MM.1S (cell line): ENCODE measurements around the gene KCNG2.

Experiments
- DNase-seq: peaks from one replicate; pipeline ENCODE4 v3.0.0-alpha.2; 2015
- H2AFZ ChIP-seq: fragments of 300-600 bp; sonication (generic); 2 replicates; pipeline ENCODE4 v1.6.0; 2016; ENCODE audit warnings: antibody characterized with exemption, low read length
- H3F3A ChIP-seq: fragments of 300-600 bp; sonication (generic); 2 replicates; pipeline ENCODE4 v1.6.1; 2016; ENCODE audit warnings: mild to moderate bottlenecking, antibody characterized with exemption, low read length, moderate library complexity, mixed read lengths; ENCODE audit not compliant: insufficient read depth
- H3K27ac ChIP-seq: fragments of 300-600 bp; sonication (generic); 2 replicates; pipeline ENCODE4 v1.5.1; 2016; ENCODE audit warnings: mild to moderate bottlenecking, low read length
- H3K27me3 ChIP-seq: fragments of 300-600 bp; sonication (generic); replicated peaks from 2 replicates; pipeline ENCODE4 v1.6.0; 2016; ENCODE audit warnings: low read length; ENCODE audit not compliant: insufficient read depth
- H3K36me3 ChIP-seq: fragments of 300-600 bp; sonication (generic); replicated peaks from 2 replicates; pipeline ENCODE4 v1.6.1; 2016; ENCODE audit warnings: mild to moderate bottlenecking, low read length, mixed read lengths; ENCODE audit not compliant: insufficient read depth
- H3K4me1 ChIP-seq: fragments of 300-600 bp; sonication (generic); 2 replicates; pipeline ENCODE4 v1.6.1; 2016; ENCODE audit warnings: low read length, mixed read lengths
- H3K4me2 ChIP-seq: fragments of 300-600 bp; sonication (generic); 2 replicates; pipeline ENCODE4 v1.6.0; 2016; ENCODE audit warnings: low read depth, low read length
- H3K4me3 ChIP-seq: fragments of 300-600 bp; sonication (generic); 2 replicates; pipeline ENCODE4 v1.5.1; 2016; ENCODE audit warnings: low read length, mixed read lengths
- H3K79me2 ChIP-seq: fragments of 300-600 bp; sonication (generic); 2 replicates; pipeline ENCODE4 v1.6.1; 2016; ENCODE audit warnings: mixed run types, low read length, mixed read lengths
- H3K9ac ChIP-seq: fragments of 300-600 bp; sonication (generic); 2 replicates; pipeline ENCODE4 v1.6.1; 2016; ENCODE audit warnings: low read length, mixed read lengths
- H3K9me2 ChIP-seq: fragments of 300-600 bp; sonication (generic); replicated peaks from 2 replicates; pipeline ENCODE4 v1.6.1; 2016; ENCODE audit warnings: mild to moderate bottlenecking, low read length, mixed read lengths; ENCODE audit not compliant: insufficient read depth
- H3K9me3 ChIP-seq: fragments of 300-600 bp; sonication (generic); replicated peaks from 2 replicates; pipeline ENCODE4 v1.6.1; 2016; ENCODE audit warnings: mild to moderate bottlenecking, low read length, mixed read lengths; ENCODE audit not compliant: insufficient read depth
- H4K20me1 ChIP-seq: fragments of 300-600 bp; sonication (generic); 2 replicates; pipeline ENCODE4 v1.6.1; 2016; ENCODE audit warnings: mild to moderate bottlenecking, low read length, moderate library complexity, mixed read lengths; ENCODE audit not compliant: insufficient read depth
- CTCF ChIP-seq: fragments of 300-600 bp; sonication (generic); IDR thresholded peaks from 2 replicates; pipeline ENCODE4 v1.5.1; 2016; ENCODE audit warnings: antibody characterized with exemption, low read length, mixed read lengths
- EZH2 ChIP-seq: fragments of 300-600 bp; sonication (generic); optimal IDR thresholded peaks from 2 replicates; pipeline ENCODE3; 2017; ENCODE audit warnings: low read depth, mild to moderate bottlenecking, antibody characterized with exemption, low read length, mixed read lengths
- EZH2phosphoT487 ChIP-seq: fragments of 300-600 bp; sonication (generic); IDR thresholded peaks from 2 replicates; pipeline ENCODE4 v1.6.1; 2018; ENCODE audit warnings: antibody characterized with exemption, low read length

KCNG2 gene

GRCh38 chr18:79805926-79806487 lies 8.3 kb downstream of the KCNG2 start:
- Histone ChIP-seq H3K79me2 (no peaks in the 10 kb centered on the region), H3K9me3 (no peaks in the 10 kb centered on the region), H3K36me3 (no peaks in the 10 kb centered on the region), H3K9me2 (no peaks in the 10 kb centered on the region), H3K4me1 (no peaks in the 10 kb centered on the region), H3K4me2 (no peak overlapping the region), H3K4me3 (no peak overlapping the region), H2AFZ (no peak overlapping the region), H3K27me3 (no peaks in the 10 kb centered on the region), H4K20me1 (no peaks in the 10 kb centered on the region), H3K27ac (no peak overlapping the region), H3K9ac (no peak overlapping the region), H3F3A (no peaks in the 10 kb centered on the region)
- TF ChIP-seq EZH2phosphoT487 (no peak), EZH2 (no peak), CTCF (no peak)
- DNase-seq: no peak

GRCh38 chr18:79806976-79807841 lies 9.5 kb downstream of the KCNG2 start:
- Histone ChIP-seq H3K9ac (no peak overlapping the region), H3K27ac (no peak overlapping the region), H3K36me3 (no peaks in the 10 kb centered on the region), H3K4me3 (no peak overlapping the region), H4K20me1 (no peaks in the 10 kb centered on the region), H3K9me3 (no peaks in the 10 kb centered on the region), H3K4me2 (no peak overlapping the region), H3K9me2 (no peaks in the 10 kb centered on the region), H3K79me2 (no peaks in the 10 kb centered on the region), H3F3A (no peaks in the 10 kb centered on the region), H3K4me1 (no peaks in the 10 kb centered on the region), H2AFZ (no peak overlapping the region), H3K27me3 (no peaks in the 10 kb centered on the region)
- no peak for DNase-seq
- no peak for TF ChIP-seq EZH2phosphoT487
- no peak for TF ChIP-seq CTCF
- no peak for TF ChIP-seq EZH2

DNA sequence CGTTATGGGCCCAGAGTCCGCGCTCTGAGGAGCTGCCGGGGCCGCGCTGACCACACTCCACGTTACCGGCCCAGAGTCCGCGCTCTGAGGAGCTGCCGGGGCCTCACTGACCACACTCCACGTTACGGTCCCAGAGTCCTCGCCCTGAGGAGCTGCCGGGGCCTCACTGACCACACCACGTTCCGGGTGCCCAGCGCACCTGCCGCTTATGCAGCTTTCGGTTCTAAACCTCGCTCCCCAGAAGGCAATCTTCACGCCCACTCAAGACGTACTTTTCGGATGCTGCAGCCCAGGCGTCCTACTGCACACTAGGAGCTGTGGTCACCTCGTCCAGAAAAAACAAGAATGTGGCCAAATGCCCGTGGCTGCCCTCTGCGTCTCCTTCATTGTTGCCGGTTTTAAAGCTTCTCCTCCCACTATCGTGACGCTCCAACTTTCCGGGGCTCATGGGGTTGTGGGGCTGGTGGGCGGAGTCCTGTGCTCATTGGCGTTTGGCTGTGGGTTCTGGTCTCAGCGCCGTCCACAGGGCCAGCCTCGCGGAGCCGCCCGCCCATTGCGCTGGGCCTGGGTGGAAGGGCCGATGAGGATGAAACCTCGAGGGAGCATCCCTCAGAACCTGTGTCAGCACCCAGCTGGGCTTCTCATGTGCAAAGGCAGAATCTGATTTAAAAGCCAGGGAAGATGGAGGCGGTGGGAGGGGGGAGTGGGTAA lies 11.9 kb downstream of the KCNG2 start:
- no peak overlapping the region for H3K4me2 ChIP-seq
- no peaks in the 10 kb centered on the region for H3K4me1 ChIP-seq
- DNase-seq: no peak
- no peaks in the 10 kb centered on the region for H3K9me3 ChIP-seq
- H3K27me3 ChIP-seq: no peaks in the 10 kb centered on the region
- no peaks in the 10 kb centered on the region for H3K36me3 ChIP-seq
- no peak overlapping the region for H3K9ac ChIP-seq
- H3K27ac ChIP-seq: no peak overlapping the region
- no peaks in the 10 kb centered on the region for H3K9me2 ChIP-seq
- no peak overlapping the region for H2AFZ ChIP-seq
- H4K20me1 ChIP-seq: no peaks in the 10 kb centered on the region
- no peak overlapping the region for H3K4me3 ChIP-seq
- TF ChIP-seq CTCF (no peak), EZH2phosphoT487 (no peak), EZH2 (no peak)
- no peaks in the 10 kb centered on the region for H3F3A ChIP-seq
- H3K79me2 ChIP-seq: no peaks in the 10 kb centered on the region
